Measurements from ENCODE around the gene WTAP.

WTAP gene

DNA sequence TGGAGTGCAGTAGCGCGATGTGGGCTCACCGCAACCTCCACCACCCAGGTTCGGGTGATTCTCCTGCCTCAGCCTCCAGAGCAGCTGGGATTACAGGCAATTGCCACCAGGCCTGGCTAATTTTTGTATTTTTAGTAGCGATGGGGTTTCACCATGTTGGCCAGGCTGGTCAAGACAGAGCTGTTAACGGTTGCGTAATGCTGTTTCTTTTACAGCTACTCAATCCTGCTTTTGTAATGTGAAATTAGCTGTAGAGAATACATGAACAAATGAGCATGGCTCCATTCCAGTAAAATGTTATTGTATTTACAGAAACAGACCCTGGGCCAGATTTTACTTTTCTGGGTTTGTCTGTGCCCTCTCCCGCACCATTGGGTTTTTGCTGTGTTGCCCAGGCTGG lies 74.6 kb downstream of the WTAP start:
- Histone ChIP-seq H3K9me3 (ENCODE audit: control insufficient read depth, low read length) (no peaks in the 10 kb centered on the region), H3K4me3 (ENCODE audit: insufficient read depth, low read depth, low read length) (no peak overlapping the region), H3K4me1 (ENCODE audit: control insufficient read depth, insufficient read depth, low read length) (no peaks in the 10 kb centered on the region), H3K27me3 (ENCODE audit: control insufficient read depth, insufficient read depth, low read length, poor library complexity, severe bottlenecking) (no peaks in the 10 kb centered on the region), H3K27ac (ENCODE audit: insufficient read depth, low read depth, low read length, poor library complexity, severe bottlenecking) (no peak overlapping the region), H3K36me3 (ENCODE audit: control insufficient read depth, insufficient read depth, low read length) (peaks cover 13% of the 10 kb centered on the region)
- 92 to 93% methylated on average over 8 of the region's 8 CpGs for WGBS, 2 experiments

DNA sequence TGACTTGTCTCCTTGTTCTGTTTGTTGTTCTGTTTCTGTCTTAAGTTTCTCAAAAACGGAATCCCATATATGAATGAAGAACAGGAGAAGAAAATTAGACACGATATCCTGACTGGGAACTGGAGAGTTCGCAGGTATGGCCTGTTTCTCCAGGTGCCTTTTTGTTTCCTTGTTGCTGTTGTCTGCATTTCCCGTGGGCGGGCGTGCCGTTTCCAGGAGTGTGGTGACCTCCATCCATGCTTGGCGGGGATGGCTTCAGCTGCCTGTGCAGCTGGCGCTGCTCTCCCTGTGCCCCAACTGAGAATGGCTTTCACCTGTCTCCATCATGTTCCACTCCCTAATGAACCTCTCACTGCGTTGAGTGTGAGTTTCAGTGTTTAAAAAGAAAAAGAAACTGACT lies 77.2 kb downstream of the WTAP start:
- Histone ChIP-seq H3K4me1 (ENCODE audit: control insufficient read depth, insufficient read depth, low read length) (no peaks in the 10 kb centered on the region), H3K4me3 (ENCODE audit: insufficient read depth, low read depth, low read length) (no peak overlapping the region), H3K27me3 (ENCODE audit: control insufficient read depth, insufficient read depth, low read length, poor library complexity, severe bottlenecking) (no peaks in the 10 kb centered on the region), H3K36me3 (ENCODE audit: control insufficient read depth, insufficient read depth, low read length) (no peaks in the 10 kb centered on the region), H3K9me3 (ENCODE audit: control insufficient read depth, low read length) (no peaks in the 10 kb centered on the region), H3K27ac (ENCODE audit: insufficient read depth, low read depth, low read length, poor library complexity, severe bottlenecking) (no peak overlapping the region)
- 95% methylated on average over 10 of the region's 10 CpGs for WGBS, 2 experiments

DNA sequence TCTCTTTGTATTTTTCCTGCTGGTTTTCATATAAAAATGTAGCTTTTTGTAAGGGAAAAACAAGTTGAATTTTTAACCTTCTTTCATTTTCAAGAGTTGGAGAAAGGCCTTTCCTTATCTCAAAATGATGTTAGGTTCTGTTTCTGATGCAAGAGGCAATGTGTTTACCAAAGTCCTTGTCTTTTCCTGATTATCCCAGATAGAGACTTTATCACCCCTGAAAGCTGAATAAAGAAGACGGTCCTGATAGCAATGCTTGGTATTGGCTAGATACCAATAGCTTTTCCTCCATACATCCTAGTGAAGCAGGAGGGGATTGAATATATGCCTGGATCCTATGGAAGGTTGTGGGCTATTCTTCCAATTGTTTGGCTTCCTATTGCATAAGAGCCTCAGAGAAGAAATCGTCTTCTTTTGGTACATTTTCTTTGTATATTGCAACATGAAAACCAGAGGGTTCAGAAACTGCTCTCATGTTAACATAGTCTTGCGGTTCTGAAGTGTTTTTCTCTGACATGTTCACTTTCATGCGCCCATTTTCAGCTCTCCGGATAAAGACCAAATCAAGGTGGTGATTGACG lies 78.2 kb downstream of the WTAP start:
- Histone ChIP-seq H3K27me3 (ENCODE audit: control insufficient read depth, insufficient read depth, low read length, poor library complexity, severe bottlenecking) (no peaks in the 10 kb centered on the region), H3K36me3 (ENCODE audit: control insufficient read depth, insufficient read depth, low read length) (no peaks in the 10 kb centered on the region), H3K27ac (ENCODE audit: insufficient read depth, low read depth, low read length, poor library complexity, severe bottlenecking) (no peak overlapping the region), H3K4me3 (ENCODE audit: insufficient read depth, low read depth, low read length) (no peak overlapping the region), H3K4me1 (ENCODE audit: control insufficient read depth, insufficient read depth, low read length) (no peaks in the 10 kb centered on the region), H3K9me3 (ENCODE audit: control insufficient read depth, low read length) (no peaks in the 10 kb centered on the region)
- WGBS, 2 experiments: 85 to 87% methylated on average over 5 to 6 of the region's 6 CpGs

All from ectodermal cell (in vitro differentiated cells).